ENCODE data around the gene NRP1.

DNA sequence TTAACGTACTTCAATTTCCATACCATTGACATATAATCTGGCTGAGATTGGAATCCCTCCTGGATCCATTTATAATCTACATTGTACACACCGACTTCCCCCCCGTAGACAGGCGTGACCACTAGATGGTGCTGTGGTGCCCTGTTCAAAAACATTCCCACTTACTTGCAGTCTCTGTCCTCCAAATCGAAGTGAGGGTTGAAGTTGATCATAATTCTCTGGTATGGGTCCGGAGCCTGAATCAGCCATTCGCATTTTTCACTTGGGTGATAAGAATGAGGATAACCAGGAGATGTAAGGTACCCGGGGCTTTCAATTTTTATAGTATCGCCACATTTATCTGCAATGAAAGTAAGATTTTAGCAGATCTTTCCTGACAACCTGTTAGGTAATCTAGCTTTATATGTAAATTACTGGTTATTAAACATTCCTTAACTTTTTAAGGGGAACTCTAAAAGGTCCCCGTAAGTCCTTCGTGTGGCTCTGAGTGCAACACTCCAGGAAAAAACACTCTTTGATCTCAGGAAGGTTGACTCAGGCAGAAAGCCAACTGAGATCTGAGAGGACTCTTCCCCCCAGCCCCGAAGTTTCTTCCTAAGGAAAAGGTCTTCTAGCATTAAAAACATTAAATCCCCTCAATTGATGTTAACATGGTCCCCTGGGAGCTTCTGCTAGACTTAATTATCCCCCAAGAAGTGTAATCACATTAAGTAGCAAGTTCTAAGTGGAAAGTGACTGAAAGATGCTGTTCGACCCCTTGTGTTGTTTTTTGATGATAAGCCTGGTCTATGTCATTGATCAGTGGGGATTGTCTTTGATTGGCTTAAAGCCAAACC is 3.7 kb downstream of the NRP1 start:
- TF ChIP-seq ZBTB7A (IDR thresholded peaks at IDR 0.05; ENCODE audit: low read depth): no peak
- TF ChIP-seq, protein P1, sequence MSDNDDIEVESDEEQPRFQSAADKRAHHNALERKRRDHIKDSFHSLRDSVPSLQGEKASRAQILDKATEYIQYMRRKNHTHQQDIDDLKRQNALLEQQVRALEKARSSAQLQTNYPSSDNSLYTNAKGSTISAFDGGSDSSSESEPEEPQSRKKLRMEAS (IDR thresholded peaks at IDR 0.05): no peak
- no peak for TF ChIP-seq TEAD4 (IDR thresholded peaks at IDR 0.05)
- TF ChIP-seq EP300 (IDR thresholded peaks at IDR 0.05; ENCODE audit: borderline replicate concordance): no peak
- TF ChIP-seq RAD21 (IDR thresholded peaks at IDR 0.05; ENCODE audit: low read depth): peak; percentile 83
- TF ChIP-seq FOXM1 (IDR thresholded peaks at IDR 0.05; ENCODE audit: borderline replicate concordance, low read depth): no peak
- no peak for TF ChIP-seq YY1 (IDR thresholded peaks at IDR 0.05; ENCODE audit: low read depth)
- TF ChIP-seq TCF12 (IDR thresholded peaks at IDR 0.05; ENCODE audit: low read depth): no peak
- TF ChIP-seq CEBPB (IDR thresholded peaks at IDR 0.05): no peak
- TF ChIP-seq TAF1 (IDR thresholded peaks at IDR 0.05; ENCODE audit: low read depth): no peak
- TF ChIP-seq EGR1 (IDR thresholded peaks at IDR 0.05): no peak
- no peak for TF ChIP-seq NFIC (IDR thresholded peaks at IDR 0.05)
- no peak for TF ChIP-seq CREB1 (IDR thresholded peaks at IDR 0.05; ENCODE audit: low read depth)
